Activated T-cell treated with anti-CD3 and anti-CD28 coated beads, Interleukin-2, amount 50 U/mL, for 4 hours (primary cell): Measurements from ENCODE around the gene NAPA. TPM values are rescaled to one million over a fixed set of nuclear protein-coding genes. Genes with fewer than 3 reads are reported as not detected.

Experiments used
- ATAC-seq, 2 donors: fragments of 200-7000 bp; cut with Tn5 transposase; one replicate each; pipeline ENCODE4 v1.10.0; 2021
- DNase-seq: peaks from one replicate; pipeline ENCODE4 v3.0.0-alpha.2; 2020
- H3K27me3 Mint-ChIP-seq: one replicate; pipeline ENCODE4 v1.8.0; 2021; ENCODE audit warnings: low read depth, mixed read lengths
- H3K36me3 Mint-ChIP-seq: one replicate; pipeline ENCODE4 v1.8.0; 2022; ENCODE audit warnings: mixed read lengths; ENCODE audit not compliant: insufficient read depth
- H3K4me1 Mint-ChIP-seq: one replicate; pipeline ENCODE4 v1.8.0; 2021; ENCODE audit warnings: low read depth, mixed read lengths
- H3K4me3 Mint-ChIP-seq: one replicate; pipeline ENCODE4 v1.8.0; 2021; ENCODE audit warnings: mild to moderate bottlenecking, moderate library complexity, mixed read lengths
- H3K9me3 Mint-ChIP-seq: one replicate; pipeline ENCODE4 v1.8.0; 2021; ENCODE audit warnings: mixed read lengths
- total RNA-seq, 3 donors: library from RNA; stranded (reverse); gene quantifications; one replicate each; pipeline ENCODE4 v1.2.1, GENCODE V29; 2021

The NAPA gene
- total RNA-seq, 3 donors from 2014 or later, result 94.5 to 106 (median 106) TPM

DNA sequence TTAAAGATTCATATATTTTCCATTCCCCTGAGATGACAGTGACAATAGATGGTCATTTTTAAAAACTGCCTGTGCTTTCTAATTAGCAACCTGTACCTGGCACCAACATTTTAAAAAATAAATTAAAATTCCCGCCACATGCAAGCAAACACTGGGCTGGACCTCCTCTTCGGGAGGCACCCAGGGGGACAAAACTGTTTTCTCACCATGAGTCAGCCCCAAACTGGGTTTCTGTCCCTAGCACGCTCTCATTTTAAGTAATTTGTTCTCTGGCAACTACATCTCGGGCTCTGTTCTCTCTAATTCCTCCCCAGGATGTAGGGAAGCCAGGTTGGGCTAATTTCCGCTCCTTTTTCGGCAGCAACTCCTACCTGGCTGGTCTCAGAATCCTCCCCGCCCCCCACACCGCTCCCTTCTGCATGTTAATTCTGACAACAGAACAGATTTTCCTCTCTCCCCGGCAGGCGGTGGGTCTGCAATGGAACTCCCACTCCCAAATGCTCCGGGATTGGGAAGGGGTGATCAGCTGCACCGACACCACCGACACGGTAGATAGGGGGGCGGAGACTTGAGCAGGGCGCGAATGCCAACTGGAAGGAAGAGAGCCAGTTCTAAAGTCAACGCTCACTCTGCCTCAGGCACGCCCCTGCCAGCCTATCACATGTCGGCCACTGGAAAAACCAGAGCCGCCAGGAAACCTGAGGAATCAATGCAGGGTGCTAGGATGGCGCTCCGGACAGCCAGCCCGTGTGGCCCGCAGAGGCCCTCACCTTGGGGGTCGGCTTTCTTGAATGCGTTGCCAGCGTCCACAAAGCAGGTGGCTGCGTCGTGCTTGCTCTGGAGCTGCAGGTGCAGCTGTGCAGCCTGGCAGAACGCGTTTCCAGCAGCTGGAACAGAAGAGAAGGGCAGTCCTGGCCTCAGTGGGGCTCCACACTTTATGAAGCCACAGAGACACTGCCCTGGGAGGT is 14.7 kb downstream of the NAPA start:
- Mint-ChIP-seq H3K36me3 (peaks cover 24% of the 10 kb centered on the region), H3K27me3 (no peaks in the 10 kb centered on the region), H3K4me3 (no peak overlapping the region), H3K9me3 (no peaks in the 10 kb centered on the region), H3K4me1 (peaks cover 3% of the 10 kb centered on the region)
- no peak for ATAC-seq
- DNase-seq, result no peak

DNA sequence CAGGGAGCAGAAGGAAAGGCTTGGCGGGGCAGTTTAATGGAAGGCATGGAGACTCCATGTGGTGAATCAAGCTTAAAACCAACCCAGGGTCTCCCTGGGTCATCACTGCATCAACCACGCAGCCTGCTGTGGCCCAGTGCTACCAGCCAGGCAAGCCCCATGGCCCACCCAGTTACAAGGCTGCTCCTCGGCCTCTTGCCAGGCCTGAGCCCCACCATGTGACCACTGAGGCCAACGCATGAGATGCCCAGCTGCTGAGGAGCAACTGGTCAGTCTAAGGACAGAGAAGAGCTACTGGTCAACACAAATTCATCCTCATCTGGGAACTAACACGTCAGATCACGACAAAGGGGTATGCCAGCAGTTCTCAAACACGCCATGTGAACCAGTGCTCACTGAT is 15.5 kb downstream of the NAPA start:
- ATAC-seq (no peak), DNase-seq (no peak)
- H3K4me3 Mint-ChIP-seq, result no peak overlapping the region
- H3K36me3 Mint-ChIP-seq, result peaks cover 24% of the 10 kb centered on the region
- no peaks in the 10 kb centered on the region for H3K27me3 Mint-ChIP-seq
- H3K9me3 Mint-ChIP-seq, result no peaks in the 10 kb centered on the region
- peaks cover 3% of the 10 kb centered on the region for H3K4me1 Mint-ChIP-seq

GRCh38 chr19:47498561-47498960 is 16.3 kb downstream of the NAPA start:
- Mint-ChIP-seq H3K4me1 (peaks cover 3% of the 10 kb centered on the region), H3K4me3 (no peak overlapping the region), H3K36me3 (peaks cover 24% of the 10 kb centered on the region), H3K27me3 (no peaks in the 10 kb centered on the region), H3K9me3 (no peaks in the 10 kb centered on the region)
- DNase-seq (no peak), ATAC-seq (no peak)

DNA sequence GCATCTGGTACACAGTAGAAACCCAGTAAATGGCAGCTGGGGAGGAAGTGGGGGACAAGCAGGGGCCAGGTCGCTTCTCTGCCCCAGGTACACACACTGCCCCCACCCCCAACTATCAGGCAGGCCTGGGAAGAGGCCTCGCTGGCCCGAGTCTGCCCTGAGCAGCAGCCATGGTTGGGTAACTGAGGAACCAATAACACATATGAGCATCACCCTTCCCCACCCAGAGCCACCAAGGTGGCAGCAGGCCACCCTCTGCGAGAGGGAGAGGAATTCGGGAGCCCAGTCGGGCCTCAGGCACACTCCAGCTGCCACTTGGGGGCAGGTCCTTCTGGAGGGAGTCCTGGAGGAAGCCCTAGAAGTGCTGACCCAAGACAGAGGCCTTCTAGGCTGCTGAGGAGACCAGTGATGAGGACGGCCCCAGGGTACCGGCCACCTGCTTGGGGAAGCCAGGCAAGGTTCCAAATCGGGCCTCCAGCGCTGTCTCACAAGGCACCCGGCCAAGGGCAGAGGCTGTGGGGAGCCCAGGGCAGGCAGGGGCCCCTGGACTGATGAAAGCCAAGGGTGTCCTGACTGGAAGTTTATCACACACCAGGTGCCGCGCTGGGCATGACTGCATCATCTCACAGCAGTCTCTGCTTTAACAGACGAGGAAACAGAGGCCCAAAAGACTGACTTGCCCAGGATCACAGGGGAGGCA is 16.9 kb downstream of the NAPA start:
- Mint-ChIP-seq H3K4me3 (no peak overlapping the region), H3K27me3 (no peaks in the 10 kb centered on the region), H3K36me3 (peaks cover 20% of the 10 kb centered on the region), H3K4me1 (peaks cover 3% of the 10 kb centered on the region), H3K9me3 (no peaks in the 10 kb centered on the region)
- DNase-seq, result no peak
- no peak for ATAC-seq

DNA sequence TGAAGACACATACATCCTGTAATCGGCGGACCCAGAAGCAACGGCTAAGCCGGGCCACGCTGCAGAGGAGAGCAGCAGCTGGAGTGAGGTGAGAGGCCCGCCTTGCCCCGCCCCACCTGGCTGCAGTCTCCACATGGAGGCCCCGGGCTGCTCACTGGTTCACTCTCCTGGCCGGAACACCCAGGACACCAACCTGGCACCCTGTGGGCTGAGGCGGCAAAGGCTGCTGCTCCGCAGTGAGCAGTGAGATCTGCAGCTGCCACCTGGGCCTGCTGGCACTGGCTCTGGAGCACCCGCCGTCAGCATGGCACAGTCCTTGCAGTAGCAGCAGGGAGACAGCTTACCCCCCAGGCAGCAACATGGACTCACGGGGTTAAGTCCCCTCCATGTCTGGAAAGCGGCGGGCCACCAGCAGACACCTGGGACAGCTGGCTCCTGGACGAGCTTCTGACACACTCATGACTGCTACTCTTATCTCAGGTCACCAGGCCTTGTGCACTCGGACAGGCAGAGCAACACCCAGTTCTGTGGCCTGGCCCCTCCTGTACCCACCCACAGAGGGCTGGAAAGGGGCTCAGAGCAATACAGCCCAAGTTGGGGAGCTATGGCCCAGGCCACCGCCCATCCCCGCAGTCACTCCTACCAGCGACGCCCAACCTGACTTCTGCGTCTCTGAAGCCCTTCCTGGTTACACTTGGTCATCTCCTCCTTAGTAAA is 17.7 kb downstream of the NAPA start:
- H3K36me3 Mint-ChIP-seq, result peaks cover 14% of the 10 kb centered on the region
- no peaks in the 10 kb centered on the region for H3K27me3 Mint-ChIP-seq

DNA sequence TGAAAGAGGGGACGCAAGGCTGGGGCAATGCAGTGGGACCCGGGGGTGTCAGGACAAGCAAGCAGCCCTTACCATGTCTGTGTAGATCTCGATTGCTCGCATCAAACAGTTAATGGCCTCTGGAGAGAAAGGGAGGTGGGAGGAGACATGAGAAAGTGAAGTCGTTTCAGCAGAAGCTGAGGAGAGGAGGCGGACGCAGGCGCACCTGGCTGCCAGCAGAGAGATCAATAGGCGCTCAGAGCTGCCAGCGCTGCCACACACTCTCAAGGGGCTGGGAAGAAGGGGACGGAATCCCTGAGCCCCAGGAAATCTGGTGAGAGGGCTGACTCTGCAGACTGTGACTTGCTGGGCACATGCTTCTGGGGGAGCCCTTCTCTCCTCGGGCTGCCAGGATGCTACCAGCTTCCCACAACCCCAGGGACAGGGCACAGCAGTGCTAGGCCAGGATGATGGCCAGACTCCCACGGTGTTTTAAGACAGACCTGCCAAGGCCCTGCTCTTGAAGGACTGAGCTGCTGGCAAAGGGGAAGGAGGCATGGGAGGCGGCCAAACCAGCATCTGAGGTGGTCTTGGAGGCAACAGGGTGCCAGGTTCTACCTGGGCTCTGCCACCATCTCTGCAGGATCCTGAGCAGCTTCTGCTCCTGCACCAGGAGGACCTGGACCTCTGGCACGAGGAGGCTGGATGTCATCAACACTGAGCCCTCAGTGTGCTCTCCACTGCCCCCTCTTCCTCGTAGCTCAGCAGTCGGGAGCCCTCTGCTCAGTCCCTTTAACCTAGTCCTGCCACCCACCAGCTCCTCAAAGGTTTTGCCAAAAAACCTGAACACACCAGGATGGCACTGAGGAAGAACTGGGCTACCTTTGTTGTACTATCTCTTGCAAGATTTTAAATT is 19.1 kb downstream of the NAPA start:
- DNase-seq, result no peak
- H3K36me3 Mint-ChIP-seq, result peaks cover 8% of the 10 kb centered on the region
- no peaks in the 10 kb centered on the region for H3K27me3 Mint-ChIP-seq
- peaks cover 3% of the 10 kb centered on the region for H3K4me1 Mint-ChIP-seq
- H3K9me3 Mint-ChIP-seq, result no peaks in the 10 kb centered on the region
- no peak for ATAC-seq
- H3K4me3 Mint-ChIP-seq, result no peak overlapping the region

More for the DNA sequence above, 17.7 kb downstream of the NAPA start:
- H3K9me3 Mint-ChIP-seq, result no peaks in the 10 kb centered on the region
- ATAC-seq (no peak), DNase-seq (no peak)
- peaks cover 3% of the 10 kb centered on the region for H3K4me1 Mint-ChIP-seq
- no peak overlapping the region for H3K4me3 Mint-ChIP-seq

GRCh38 chr19:47494729-47495128 is 20.1 kb downstream of the NAPA start:
- no peak overlapping the region for H3K4me3 Mint-ChIP-seq
- DNase-seq (no peak), ATAC-seq (no peak)
- H3K4me1 Mint-ChIP-seq, result peaks cover 3% of the 10 kb centered on the region
- H3K9me3 Mint-ChIP-seq, result no peaks in the 10 kb centered on the region
- H3K36me3 Mint-ChIP-seq, result peaks cover 3% of the 10 kb centered on the region
- no peaks in the 10 kb centered on the region for H3K27me3 Mint-ChIP-seq

- Mint-ChIP-seq H3K4me1 (peaks cover 3% of the 10 kb centered on the region), H3K4me3 (no peak overlapping the region), H3K27me3 (no peaks in the 10 kb centered on the region), H3K9me3 (no peaks in the 10 kb centered on the region), H3K36me3 (peaks cover 3% of the 10 kb centered on the region)
- no peak for DNase-seq
- no peak for ATAC-seq
Measured at GRCh38 chr19:47494211-47494547, 20.7 kb downstream of the NAPA start.

DNA sequence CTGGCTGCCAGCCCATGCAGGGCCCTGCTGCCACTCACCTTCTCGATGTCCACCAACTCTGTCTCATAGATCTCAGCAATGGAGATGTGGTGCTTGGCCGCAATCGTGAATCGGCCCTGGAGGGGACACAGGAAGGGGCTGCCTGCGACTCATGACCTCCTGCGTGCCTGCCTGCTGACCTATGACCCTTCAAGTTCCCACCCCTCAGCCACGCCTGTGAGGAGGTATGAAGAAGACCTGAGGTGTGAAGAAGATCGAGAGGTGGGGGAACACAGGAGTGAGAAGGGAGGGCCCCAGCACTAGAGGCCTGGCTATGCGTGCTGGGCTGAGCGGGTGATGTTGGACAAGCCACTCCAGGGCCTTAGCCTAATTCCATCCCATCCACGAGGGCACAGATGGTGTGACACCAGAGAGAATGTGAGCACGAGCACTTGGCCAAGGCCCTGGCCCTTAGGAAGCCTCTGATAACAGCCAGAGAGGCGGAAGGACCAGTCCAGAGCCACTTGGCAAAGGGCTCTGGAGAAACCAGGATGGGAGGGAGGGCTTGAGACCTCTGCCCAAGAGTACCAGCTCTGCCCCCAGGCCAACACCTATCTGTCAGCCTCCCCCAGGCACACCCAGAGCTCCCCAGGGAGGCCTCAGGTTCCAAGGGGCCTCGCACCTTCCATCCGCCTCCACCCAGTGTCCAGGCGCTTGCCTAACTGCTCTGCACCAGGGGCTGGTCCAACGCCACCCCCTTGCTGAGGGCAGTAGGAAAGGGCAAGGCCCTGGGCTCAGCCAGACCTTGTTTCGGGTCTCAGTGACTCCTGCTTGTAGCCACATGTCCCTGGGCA is 21.3 kb downstream of the NAPA start:
- H3K36me3 Mint-ChIP-seq, result peaks cover 3% of the 10 kb centered on the region
- no peaks in the 10 kb centered on the region for H3K27me3 Mint-ChIP-seq
- no peak for DNase-seq
- no peak for ATAC-seq
- H3K4me3 Mint-ChIP-seq, result no peak overlapping the region
- no peaks in the 10 kb centered on the region for H3K9me3 Mint-ChIP-seq
- H3K4me1 Mint-ChIP-seq, result peaks cover 3% of the 10 kb centered on the region

DNA sequence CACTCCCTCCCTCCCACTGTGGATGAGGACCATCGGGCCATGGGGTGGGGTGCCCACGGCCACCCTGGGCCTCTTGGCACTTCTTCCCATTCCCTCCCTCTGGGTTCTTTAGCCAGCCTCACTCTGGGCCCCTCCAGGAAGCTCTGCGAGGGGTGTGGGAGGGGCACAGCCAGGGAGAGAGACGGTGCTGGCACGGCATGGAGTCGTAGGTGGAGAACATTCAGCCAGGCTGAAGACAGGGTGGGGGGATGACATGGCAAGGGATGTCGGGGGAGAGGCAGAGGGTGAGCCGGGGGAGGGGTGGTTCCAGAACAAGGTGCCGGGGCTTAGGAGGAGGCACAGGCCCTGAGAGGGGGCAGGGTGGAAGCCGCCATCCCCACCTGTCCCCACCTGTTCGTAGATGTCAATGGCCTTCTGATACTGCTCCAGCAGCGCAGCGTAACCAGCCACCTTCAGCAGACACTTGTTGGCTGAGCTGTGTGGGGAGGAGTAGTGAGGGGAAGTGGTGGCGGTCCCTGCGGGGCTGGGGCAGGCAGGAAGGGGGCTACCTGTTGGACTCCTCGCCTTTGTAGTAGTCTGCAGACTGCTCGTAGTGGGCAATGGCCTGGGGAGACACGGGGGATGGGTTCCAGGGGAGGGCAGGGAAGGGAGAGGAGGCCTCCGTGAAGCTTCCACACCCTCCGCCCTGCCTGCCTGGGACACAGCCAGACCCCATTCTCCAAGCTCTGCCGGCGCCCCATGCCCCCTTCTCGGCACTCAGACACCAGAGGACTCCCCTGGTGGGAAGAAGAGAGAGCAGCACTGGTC is 22.1 kb downstream of the NAPA start:
- no peak overlapping the region for H3K4me3 Mint-ChIP-seq
- H3K27me3 Mint-ChIP-seq, result no peaks in the 10 kb centered on the region
- H3K9me3 Mint-ChIP-seq, result no peaks in the 10 kb centered on the region
- no peak for DNase-seq
- peaks cover 3% of the 10 kb centered on the region for H3K36me3 Mint-ChIP-seq
- H3K4me1 Mint-ChIP-seq, result peaks cover 3% of the 10 kb centered on the region
- ATAC-seq, result peak in 1 of 2 donors; percentile 12

- Mint-ChIP-seq H3K36me3 (peaks cover 3% of the 10 kb centered on the region), H3K4me1 (peaks cover 6% of the 10 kb centered on the region), H3K27me3 (no peaks in the 10 kb centered on the region), H3K9me3 (no peaks in the 10 kb centered on the region), H3K4me3 (no peak overlapping the region)
- no peak for ATAC-seq
- DNase-seq, result no peak
Measured at GRCh38 chr19:47492137-47492533, 22.7 kb downstream of the NAPA start.

GRCh38 chr19:47491358-47492136 is 23.3 kb downstream of the NAPA start:
- peaks cover under 1% of the 10 kb centered on the region for H3K36me3 Mint-ChIP-seq

More at GRCh38 chr19:47491358-47492136, 23.3 kb downstream of the NAPA start:
- no peak for ATAC-seq
- peaks cover 9% of the 10 kb centered on the region for H3K4me1 Mint-ChIP-seq
- no peaks in the 10 kb centered on the region for H3K9me3 Mint-ChIP-seq
- no peak for DNase-seq
- no peaks in the 10 kb centered on the region for H3K27me3 Mint-ChIP-seq
- H3K4me3 Mint-ChIP-seq, result no peak overlapping the region
